Liver (tissue), 9 donors: Measurements from ENCODE around the gene PPFIA1. TPM values are rescaled to one million over a fixed set of nuclear protein-coding genes. Genes with fewer than 3 reads are reported as not detected.

Experiments used
- DNase-seq: peaks from one replicate; pipeline ENCODE4 v3.0.0-alpha.2; 2017; ENCODE audit warnings: low spot score
- H3K27ac ChIP-seq, 2 donors: one replicate each; pipeline ENCODE4 v1.7.0; 2013; ENCODE audit warnings: inconsistent platforms in 2 of 2, low read length in 2 of 2, control low read depth in 1 of 2, low read depth in 1 of 2, mild to moderate bottlenecking in 1 of 2
- H3K27me3 ChIP-seq, 4 donors: one replicate each; pipeline versions ENCODE4 v1.6.1 to v1.7.0; 2013; ENCODE audit warnings: low read length in 3 of 4, inconsistent platforms in 1 of 4, mild to moderate bottlenecking in 1 of 4, moderate library complexity in 1 of 4; ENCODE audit not compliant: control insufficient read depth in 4 of 4, insufficient read depth in 4 of 4
- H3K36me3 ChIP-seq, 4 donors: one replicate each; pipeline versions ENCODE4 v1.6.1 to v1.7.0; 2013; ENCODE audit warnings: low read length in 3 of 4, mild to moderate bottlenecking in 3 of 4, low read depth in 1 of 4, moderate library complexity in 1 of 4; ENCODE audit not compliant: control insufficient read depth in 4 of 4, insufficient read depth in 3 of 4
- H3K4me1 ChIP-seq, 4 donors: one replicate each; pipeline versions ENCODE4 v1.6.1 to v1.7.0; 2013; ENCODE audit warnings: low read length in 3 of 4, mild to moderate bottlenecking in 3 of 4, moderate library complexity in 1 of 4; ENCODE audit not compliant: control insufficient read depth in 4 of 4, insufficient read depth in 4 of 4
- H3K4me3 ChIP-seq, 3 donors: one replicate each; pipeline versions ENCODE4 v1.6.1 to v1.7.0; 2013; ENCODE audit warnings: low read length in 3 of 3, control low read depth in 1 of 3, low read depth in 1 of 3, mild to moderate bottlenecking in 1 of 3
- H3K9ac ChIP-seq, 2 donors: one replicate each; pipeline ENCODE4 v1.7.0; 2013; ENCODE audit warnings: low read length in 2 of 2, mild to moderate bottlenecking in 2 of 2, moderate library complexity in 2 of 2, control low read depth in 1 of 2, low read depth in 1 of 2
- H3K9me3 ChIP-seq, 4 donors: one replicate each; pipeline versions ENCODE4 v1.6.1 to v1.7.0; 2013; ENCODE audit warnings: low read length in 3 of 4; ENCODE audit not compliant: control insufficient read depth in 4 of 4
- EGR1 ChIP-seq, 2 donors: IDR thresholded peaks; 2 replicates each; pipeline ENCODE4 v1.6.1; 2016 to 2018; ENCODE audit warnings: antibody characterized with exemption in 2 of 2, low read depth in 2 of 2
- FOXA1 ChIP-seq: IDR thresholded peaks from 2 replicates; pipeline ENCODE4 v1.6.1; 2016; ENCODE audit warnings: antibody characterized with exemption
- FOXA2 ChIP-seq: IDR thresholded peaks from 2 replicates; pipeline ENCODE4 v1.6.1; 2016; ENCODE audit warnings: antibody characterized with exemption
- GABPA ChIP-seq, 2 donors: IDR thresholded peaks in 1 of 2; conservative IDR thresholded peaks in 1 of 2; 2 replicates each; pipeline ENCODE4 v1.6.1; 2016; ENCODE audit warnings: antibody characterized with exemption in 2 of 2, mild to moderate bottlenecking in 1 of 2, moderate library complexity in 1 of 2
- HNF4A ChIP-seq, 2 donors: conservative IDR thresholded peaks; 2 replicates each; pipeline ENCODE4 v1.6.1; 2016; ENCODE audit warnings: antibody characterized with exemption in 2 of 2, mild to moderate bottlenecking in 2 of 2
- HNF4G ChIP-seq: IDR thresholded peaks from 2 replicates; pipeline ENCODE4 v1.6.1; 2016; ENCODE audit warnings: antibody characterized with exemption
- NR2F2 ChIP-seq: IDR thresholded peaks from 2 replicates; pipeline ENCODE4 v1.6.1; 2016; ENCODE audit warnings: antibody characterized with exemption
- RAD21 ChIP-seq, 2 donors: IDR thresholded peaks; 2 replicates each; pipeline ENCODE4 v1.6.1; 2016; ENCODE audit warnings: antibody characterized with exemption in 2 of 2, mild to moderate bottlenecking in 2 of 2
- RXRA ChIP-seq, 2 donors: IDR thresholded peaks; 2 replicates each; pipeline ENCODE4 v1.6.1; 2017 to 2018; ENCODE audit warnings: antibody characterized with exemption in 2 of 2, mild to moderate bottlenecking in 1 of 2
- SP1 ChIP-seq: IDR thresholded peaks from 2 replicates; pipeline ENCODE4 v1.6.1; 2018; ENCODE audit warnings: antibody characterized with exemption, mild to moderate bottlenecking
- TAF1 ChIP-seq: conservative IDR thresholded peaks from 2 replicates; pipeline ENCODE4 v1.6.1; 2016; ENCODE audit warnings: antibody characterized with exemption, mild to moderate bottlenecking
- YY1 ChIP-seq: IDR thresholded peaks from 2 replicates; pipeline ENCODE4 v1.6.1; 2016; ENCODE audit warnings: antibody characterized with exemption, mild to moderate bottlenecking
- WGBS: extraction: QIAGEN DNeasy Blood & Tissue Kit; methylation state at CpG from one replicate; pipeline ENCODE4 v1.1.7; 2013; 5-methylcytosine and 5-hydroxymethylcytosine counted together
- polyA plus RNA-seq, 2 donors: library from polyadenylated mRNA; stranded (reverse) in 1 of 2; unstranded in 1 of 2; fragments of 200-250 nt in 1 of 2; fragments of >200 nt in 1 of 2; fragmentation: Nextera tagmentation in 1 of 2; extraction: Ambion mirVana in 1 of 2; gene quantifications; one replicate each; pipeline versions ENCODE4 v1.2.1 to v1.2.3, GENCODE V29; 2013 to 2015
- total RNA-seq, 2 donors: library from RNA; depleted of rRNA; stranded (reverse); fragments of >200 nt; gene quantifications; one replicate each; pipeline ENCODE4 v1.2.3, GENCODE V29; 2014
- TF ChIP-seq, protein P1 (sequence below): IDR thresholded peaks from 2 replicates; pipeline ENCODE4 v1.6.1; 2016; ENCODE audit warnings: antibody characterized with exemption
- TF ChIP-seq, protein P2 (sequence below): IDR thresholded peaks from 2 replicates; pipeline ENCODE4 v1.6.1; 2016; ENCODE audit warnings: antibody characterized with exemption
- TF ChIP-seq, protein P3 (sequence below): fragments of 150-350 bp; IDR thresholded peaks from 2 replicates; pipeline ENCODE4 v1.5.1; 2017; ENCODE audit warnings: improper control_type of control experiment, low read depth, low read length; ENCODE audit not compliant: missing input control
- TF ChIP-seq, protein P4 (sequence below): IDR thresholded peaks from 2 replicates; pipeline ENCODE4 v1.6.1; 2016; ENCODE audit warnings: antibody characterized with exemption
- donor health status: healthy.
- donor health status: healthy.
- donor health status: healthy.
- donor health status: healthy.
- donor health status: healthy.

The PPFIA1 gene
- total and polyA plus RNA-seq, 4 donors, result 9.9 to 39.6 (median 14.5) TPM

DNA sequence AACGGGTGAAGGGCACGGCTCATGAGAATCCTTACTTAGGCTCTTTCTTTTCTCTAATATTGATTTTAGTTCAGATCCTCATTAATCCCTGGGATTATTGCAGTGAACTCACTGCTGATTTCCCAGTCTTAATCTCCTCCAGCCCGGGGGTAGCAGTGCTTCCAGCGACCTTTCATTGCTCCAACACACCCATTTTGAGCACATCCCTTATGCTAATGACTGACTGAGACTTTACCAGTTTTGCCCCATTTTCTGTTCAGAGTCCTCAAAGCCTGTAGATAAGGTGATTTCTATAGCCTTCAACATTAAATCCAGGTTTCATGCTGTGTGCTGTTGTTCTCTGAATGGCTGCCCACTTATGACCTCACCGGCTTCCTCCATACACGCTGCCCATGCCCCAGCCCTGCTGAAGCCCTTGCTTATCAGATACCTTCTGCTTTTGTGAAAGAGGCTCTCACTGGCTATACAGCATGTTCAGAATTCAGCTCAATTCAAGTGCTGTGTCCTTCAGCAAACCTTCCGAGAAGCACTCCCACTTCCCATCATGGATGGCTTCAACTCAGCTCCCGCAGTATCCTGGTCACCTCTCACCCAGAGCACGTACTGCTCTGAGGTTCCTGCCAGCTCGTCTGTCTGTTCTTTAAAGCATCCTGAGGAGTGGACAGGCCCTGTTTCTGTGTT, 49.0 kb downstream of the PPFIA1 start:
- 79% methylated on average over 10 of the region's 10 CpGs for WGBS
- Histone ChIP-seq H3K36me3 (peaks cover 0 to 13% (median 7%) of the 10 kb centered on the region in 4 donors), H3K27ac (no peak overlapping the region), H3K9me3 (no peaks in the 10 kb centered on the region), H3K27me3 (no peaks in the 10 kb centered on the region), H3K9ac (no peak overlapping the region), H3K4me1 (peaks cover 0 to 2% (median 0%) of the 10 kb centered on the region in 4 donors), H3K4me3 (no peak overlapping the region)
- TF ChIP-seq RAD21 (IDR thresholded peaks at IDR 0.05) (no peak), FOXA2 (no peak), EGR1 (IDR thresholded peaks at IDR 0.05; ENCODE audit: low read depth in 2 of 2) (no peak)
- TF ChIP-seq, protein P1, sequence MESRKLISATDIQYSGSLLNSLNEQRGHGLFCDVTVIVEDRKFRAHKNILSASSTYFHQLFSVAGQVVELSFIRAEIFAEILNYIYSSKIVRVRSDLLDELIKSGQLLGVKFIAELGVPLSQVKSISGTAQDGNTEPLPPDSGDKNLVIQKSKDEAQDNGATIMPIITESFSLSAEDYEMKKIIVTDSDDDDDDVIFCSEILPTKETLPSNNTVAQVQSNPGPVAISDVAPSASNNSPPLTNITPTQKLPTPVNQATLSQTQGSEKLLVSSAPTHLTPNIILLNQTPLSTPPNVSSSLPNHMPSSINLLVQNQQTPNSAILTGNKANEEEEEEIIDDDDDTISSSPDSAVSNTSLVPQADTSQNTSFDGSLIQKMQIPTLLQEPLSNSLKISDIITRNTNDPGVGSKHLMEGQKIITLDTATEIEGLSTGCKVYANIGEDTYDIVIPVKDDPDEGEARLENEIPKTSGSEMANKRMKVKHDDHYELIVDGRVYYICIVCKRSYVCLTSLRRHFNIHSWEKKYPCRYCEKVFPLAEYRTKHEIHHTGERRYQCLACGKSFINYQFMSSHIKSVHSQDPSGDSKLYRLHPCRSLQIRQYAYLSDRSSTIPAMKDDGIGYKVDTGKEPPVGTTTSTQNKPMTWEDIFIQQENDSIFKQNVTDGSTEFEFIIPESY, result no peak
- TF ChIP-seq, protein P2, sequence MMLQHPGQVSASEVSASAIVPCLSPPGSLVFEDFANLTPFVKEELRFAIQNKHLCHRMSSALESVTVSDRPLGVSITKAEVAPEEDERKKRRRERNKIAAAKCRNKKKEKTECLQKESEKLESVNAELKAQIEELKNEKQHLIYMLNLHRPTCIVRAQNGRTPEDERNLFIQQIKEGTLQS, result no peak
- DNase-seq, result no peak

DNA sequence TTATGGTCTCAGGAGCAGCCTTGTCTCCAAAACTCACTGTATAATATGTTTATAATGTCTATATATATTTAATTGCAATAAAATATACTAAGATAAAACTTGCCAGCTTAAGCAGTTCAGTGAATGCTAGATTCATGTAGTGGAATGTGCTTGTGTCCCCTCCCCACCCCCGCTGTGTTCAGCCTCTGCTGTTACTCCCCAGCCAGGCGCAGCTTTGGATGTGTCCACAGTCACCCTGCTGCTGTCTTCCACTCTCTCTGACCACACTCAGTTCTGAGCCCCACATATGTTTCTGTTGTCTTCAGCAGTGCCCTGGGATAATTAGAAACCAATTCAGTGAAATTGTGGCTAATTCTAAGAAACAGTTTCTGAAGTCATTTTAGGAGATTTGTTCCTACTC, 52.2 kb downstream of the PPFIA1 start:
- TF ChIP-seq YY1 (no peak), TAF1 (no peak), GABPA (IDR thresholded peaks at IDR 0.05 in 1 of 2, conservative IDR thresholded peaks at IDR 0.05 in 1 of 2) (no peak), EGR1 (IDR thresholded peaks at IDR 0.05; ENCODE audit: low read depth in 2 of 2) (no peak), RAD21 (IDR thresholded peaks at IDR 0.05) (no peak)
- TF ChIP-seq, protein P1, result no peak
- Histone ChIP-seq H3K36me3 (peaks cover 0 to 13% (median 9%) of the 10 kb centered on the region in 4 donors), H3K4me3 (no peak overlapping the region), H3K4me1 (peaks cover 2 to 9% (median 5%) of the 10 kb centered on the region in 4 donors), H3K27ac (no peak overlapping the region), H3K27me3 (no peaks in the 10 kb centered on the region), H3K9ac (no peak overlapping the region), H3K9me3 (no peaks in the 10 kb centered on the region)
- 95% methylated on average over 2 of the region's 2 CpGs for WGBS
- no peak for DNase-seq

DNA sequence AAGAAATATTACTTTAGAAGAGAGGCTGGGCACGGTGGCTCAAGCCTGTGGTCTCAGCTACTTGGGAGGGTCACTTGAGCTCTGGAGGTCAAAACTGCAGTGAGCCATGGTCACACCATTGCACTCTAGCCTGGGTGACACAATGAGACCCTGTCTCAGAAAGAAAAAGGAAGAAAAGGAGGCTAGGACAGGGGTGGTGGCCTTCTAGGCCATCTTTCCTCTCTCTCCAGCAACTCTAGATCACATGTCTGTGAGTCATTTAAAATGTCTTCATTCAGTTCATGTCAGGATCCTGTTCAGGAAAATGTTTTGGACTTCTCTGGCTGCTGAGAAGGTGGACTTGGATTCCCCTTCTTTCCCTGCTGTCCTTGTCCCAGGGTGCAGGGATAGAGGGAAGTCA, 53.3 kb downstream of the PPFIA1 start:
- Histone ChIP-seq H3K9ac (no peak overlapping the region), H3K9me3 (no peaks in the 10 kb centered on the region), H3K36me3 (peaks cover 0 to 16% (median 7%) of the 10 kb centered on the region in 4 donors), H3K4me1 (peaks cover 2 to 9% (median 5%) of the 10 kb centered on the region in 4 donors), H3K27me3 (no peaks in the 10 kb centered on the region), H3K4me3 (no peak overlapping the region), H3K27ac (no peak overlapping the region)
- 96% methylated on average over 1 of the region's 1 CpG for WGBS
- no peak for DNase-seq
- TF ChIP-seq NR2F2 (no peak), HNF4A (conservative IDR thresholded peaks at IDR 0.05) (no peak), EGR1 (IDR thresholded peaks at IDR 0.05; ENCODE audit: low read depth in 2 of 2) (no peak), GABPA (IDR thresholded peaks at IDR 0.05 in 1 of 2, conservative IDR thresholded peaks at IDR 0.05 in 1 of 2) (no peak), TAF1 (no peak), SP1 (no peak), RXRA (IDR thresholded peaks at IDR 0.05) (no peak), HNF4G (no peak), FOXA2 (no peak), FOXA1 (no peak), RAD21 (IDR thresholded peaks at IDR 0.05) (no peak), YY1 (no peak)
- TF ChIP-seq, protein P2, result no peak
- TF ChIP-seq, protein P3, sequence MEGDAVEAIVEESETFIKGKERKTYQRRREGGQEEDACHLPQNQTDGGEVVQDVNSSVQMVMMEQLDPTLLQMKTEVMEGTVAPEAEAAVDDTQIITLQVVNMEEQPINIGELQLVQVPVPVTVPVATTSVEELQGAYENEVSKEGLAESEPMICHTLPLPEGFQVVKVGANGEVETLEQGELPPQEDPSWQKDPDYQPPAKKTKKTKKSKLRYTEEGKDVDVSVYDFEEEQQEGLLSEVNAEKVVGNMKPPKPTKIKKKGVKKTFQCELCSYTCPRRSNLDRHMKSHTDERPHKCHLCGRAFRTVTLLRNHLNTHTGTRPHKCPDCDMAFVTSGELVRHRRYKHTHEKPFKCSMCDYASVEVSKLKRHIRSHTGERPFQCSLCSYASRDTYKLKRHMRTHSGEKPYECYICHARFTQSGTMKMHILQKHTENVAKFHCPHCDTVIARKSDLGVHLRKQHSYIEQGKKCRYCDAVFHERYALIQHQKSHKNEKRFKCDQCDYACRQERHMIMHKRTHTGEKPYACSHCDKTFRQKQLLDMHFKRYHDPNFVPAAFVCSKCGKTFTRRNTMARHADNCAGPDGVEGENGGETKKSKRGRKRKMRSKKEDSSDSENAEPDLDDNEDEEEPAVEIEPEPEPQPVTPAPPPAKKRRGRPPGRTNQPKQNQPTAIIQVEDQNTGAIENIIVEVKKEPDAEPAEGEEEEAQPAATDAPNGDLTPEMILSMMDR, result no peak
- TF ChIP-seq, protein P1, result no peak
- TF ChIP-seq, protein P4, sequence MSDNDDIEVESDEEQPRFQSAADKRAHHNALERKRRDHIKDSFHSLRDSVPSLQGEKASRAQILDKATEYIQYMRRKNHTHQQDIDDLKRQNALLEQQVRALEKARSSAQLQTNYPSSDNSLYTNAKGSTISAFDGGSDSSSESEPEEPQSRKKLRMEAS, result no peak
